BLaER1 (cell line): ENCODE results near the gene CRHR2.

Experiments used
- H3K27ac ChIP-seq: shearing (Covaris generic); formaldehyde crosslinking; 2 replicates; pipeline ENCODE4 v1.8.1; 2022
- H3K27me3 ChIP-seq: shearing (Covaris generic); formaldehyde crosslinking; 2 replicates; pipeline ENCODE4 v1.8.1; 2022
- H3K36me3 ChIP-seq: shearing (Covaris generic); formaldehyde crosslinking; 2 replicates; pipeline ENCODE4 v1.8.1; 2022
- H3K4me1 ChIP-seq: shearing (Covaris generic); formaldehyde crosslinking; 2 replicates; pipeline ENCODE4 v1.8.1; 2022
- H3K4me2 ChIP-seq: shearing (Covaris generic); formaldehyde crosslinking; 2 replicates; pipeline ENCODE4 v1.8.1; 2022
- H3K4me3 ChIP-seq: shearing (Covaris generic); formaldehyde crosslinking; 2 replicates; pipeline ENCODE4 v1.8.1; 2022
- H3K9ac ChIP-seq: shearing (Covaris generic); formaldehyde crosslinking; 2 replicates; pipeline ENCODE4 v1.8.1; 2022
- H3K9me3 ChIP-seq: shearing (Covaris generic); formaldehyde crosslinking; 2 replicates; pipeline ENCODE4 v1.8.1; 2022
- H4K20me1 ChIP-seq: shearing (Covaris generic); formaldehyde crosslinking; 2 replicates; pipeline ENCODE4 v1.8.1; 2022
- Cebpa-rat ChIP-seq: shearing (Covaris generic); IDR thresholded peaks from 2 replicates; pipeline ENCODE4 v1.8.1; 2022

The CRHR2 gene

GRCh38 chr7:30612658-30613265 is 69.5 kb downstream of the CRHR2 start:
- Histone ChIP-seq H3K27me3 (no peaks in the 10 kb centered on the region), H3K9me3 (no peaks in the 10 kb centered on the region), H3K36me3 (peaks cover 97% of the 10 kb centered on the region), H3K27ac (no peak overlapping the region), H3K4me2 (no peak overlapping the region), H3K9ac (no peak overlapping the region), H3K4me3 (no peak overlapping the region), H4K20me1 (peaks cover 97% of the 10 kb centered on the region), H3K4me1 (no peaks in the 10 kb centered on the region)
- TF ChIP-seq Cebpa-rat: no peak

GRCh38 chr7:30605832-30606231 is 76.4 kb downstream of the CRHR2 start:
- no peak for TF ChIP-seq Cebpa-rat
- Histone ChIP-seq H3K4me3 (no peak overlapping the region), H3K27ac (no peak overlapping the region), H3K27me3 (no peaks in the 10 kb centered on the region), H3K4me1 (no peaks in the 10 kb centered on the region), H4K20me1 (peaks cover 93% of the 10 kb centered on the region), H3K9ac (no peak overlapping the region), H3K36me3 (peaks cover 99% of the 10 kb centered on the region), H3K9me3 (no peaks in the 10 kb centered on the region), H3K4me2 (no peak overlapping the region)

DNA sequence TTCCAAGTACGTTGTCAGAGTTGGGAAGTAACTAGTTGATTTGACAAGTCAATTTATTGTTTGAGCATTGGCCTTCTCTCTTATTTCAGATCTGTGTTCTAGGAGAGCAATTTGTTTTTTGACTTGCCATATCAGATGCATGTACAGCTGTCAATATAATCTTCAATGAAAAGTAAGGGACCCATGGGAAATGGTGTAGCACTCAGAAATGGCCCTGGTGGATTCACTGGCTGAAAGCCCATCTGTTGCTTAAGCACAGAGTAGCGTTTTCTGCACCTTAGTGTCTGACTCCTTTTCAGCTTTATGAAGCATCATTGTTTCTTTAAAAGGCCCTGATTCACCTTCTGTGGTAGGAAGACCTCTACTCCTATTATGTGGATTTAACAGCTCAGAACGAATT is 77.4 kb downstream of the CRHR2 start:
- Histone ChIP-seq H3K27ac (no peak overlapping the region), H3K4me2 (no peak overlapping the region), H3K27me3 (no peaks in the 10 kb centered on the region), H3K9me3 (no peaks in the 10 kb centered on the region), H3K4me3 (no peak overlapping the region), H3K36me3 (peaks cover 99% of the 10 kb centered on the region), H3K9ac (no peak overlapping the region), H3K4me1 (no peaks in the 10 kb centered on the region), H4K20me1 (peaks cover 94% of the 10 kb centered on the region)
- TF ChIP-seq Cebpa-rat: no peak
